ENCODE measurements around the gene MAPRE2.

DNA sequence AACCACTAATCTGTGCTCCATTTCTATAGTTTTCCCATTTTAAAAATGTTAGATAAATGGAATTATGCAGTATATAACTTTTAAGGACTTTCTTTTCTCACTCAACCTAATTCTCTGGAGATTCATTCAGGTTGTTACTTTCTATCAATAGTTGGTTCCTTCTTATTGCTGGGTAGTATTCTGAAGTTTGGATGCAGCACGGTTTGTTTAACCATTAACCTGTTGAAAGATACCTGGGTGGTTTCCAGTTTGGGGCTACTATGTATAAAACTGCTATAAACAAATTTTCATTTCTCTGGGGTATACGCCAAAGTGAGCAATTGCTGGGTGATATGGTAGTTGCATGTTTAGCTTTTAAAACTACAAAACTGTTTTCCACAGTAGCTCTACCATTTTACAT, 39.1 kb upstream of the MAPRE2 start:
- TF ChIP-seq, protein P1, sequence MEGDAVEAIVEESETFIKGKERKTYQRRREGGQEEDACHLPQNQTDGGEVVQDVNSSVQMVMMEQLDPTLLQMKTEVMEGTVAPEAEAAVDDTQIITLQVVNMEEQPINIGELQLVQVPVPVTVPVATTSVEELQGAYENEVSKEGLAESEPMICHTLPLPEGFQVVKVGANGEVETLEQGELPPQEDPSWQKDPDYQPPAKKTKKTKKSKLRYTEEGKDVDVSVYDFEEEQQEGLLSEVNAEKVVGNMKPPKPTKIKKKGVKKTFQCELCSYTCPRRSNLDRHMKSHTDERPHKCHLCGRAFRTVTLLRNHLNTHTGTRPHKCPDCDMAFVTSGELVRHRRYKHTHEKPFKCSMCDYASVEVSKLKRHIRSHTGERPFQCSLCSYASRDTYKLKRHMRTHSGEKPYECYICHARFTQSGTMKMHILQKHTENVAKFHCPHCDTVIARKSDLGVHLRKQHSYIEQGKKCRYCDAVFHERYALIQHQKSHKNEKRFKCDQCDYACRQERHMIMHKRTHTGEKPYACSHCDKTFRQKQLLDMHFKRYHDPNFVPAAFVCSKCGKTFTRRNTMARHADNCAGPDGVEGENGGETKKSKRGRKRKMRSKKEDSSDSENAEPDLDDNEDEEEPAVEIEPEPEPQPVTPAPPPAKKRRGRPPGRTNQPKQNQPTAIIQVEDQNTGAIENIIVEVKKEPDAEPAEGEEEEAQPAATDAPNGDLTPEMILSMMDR (conservative IDR thresholded peaks at IDR 0.05; ENCODE audit: low read depth, low read length), result no peak
- no peak for TF ChIP-seq EZH2 (IDR thresholded peaks at IDR 0.05; ENCODE audit: low read length, unreplicated experiment)
